Breast epithelium (tissue), 4 donors: Measurements from ENCODE around the gene CMPK2. TPM values are rescaled to one million over a fixed set of nuclear protein-coding genes. Genes with fewer than 3 reads are reported as not detected.

Source experiments
- DNase-seq, 2 donors: peaks; one replicate each; pipeline ENCODE4 v3.0.0-alpha.2; 2019; ENCODE audit warnings: low spot score in 2 of 2
- H3K27ac ChIP-seq, 2 donors: fragments of 200-600 bp; sonication (generic) in 1 of 2; one replicate each; pipeline ENCODE4 v1.5.1; 2016 to 2019; ENCODE audit warnings: mild to moderate bottlenecking in 1 of 2
- H3K27me3 ChIP-seq, 2 donors: fragments of 200-600 bp; sonication (generic) in 1 of 2; one replicate each; pipeline versions ENCODE4 v1.5.1 to v1.6.0; 2017 to 2019; ENCODE audit warnings: control low read depth in 1 of 2, mild to moderate bottlenecking in 1 of 2
- H3K36me3 ChIP-seq: fragments of 200-600 bp; one replicate; pipeline ENCODE4 v1.5.1; 2019
- H3K4me1 ChIP-seq, 2 donors: fragments of 200-600 bp; sonication (generic); one replicate each; pipeline ENCODE4 v1.5.1; 2016 to 2019; ENCODE audit warnings: control low read depth in 1 of 2
- H3K4me3 ChIP-seq, 3 donors: fragments of 200-600 bp; sonication (generic); 1 replicate in 2 of 3; 2 replicates in 1 of 3; pipeline ENCODE4 v1.5.1; 2016 to 2019; ENCODE audit warnings: mild to moderate bottlenecking in 3 of 3, moderate library complexity in 2 of 3
- H3K9me3 ChIP-seq, 2 donors: fragments of 200-600 bp; sonication (generic) in 1 of 2; one replicate each; pipeline ENCODE4 v1.5.1; 2016 to 2019; ENCODE audit warnings: control low read depth in 1 of 2
- CTCF ChIP-seq, 3 donors: fragments of 450-650 bp; IDR thresholded peaks; one replicate each; pipeline ENCODE4 v1.5.1; 2016 to 2017; ENCODE audit warnings: antibody characterized with exemption in 3 of 3, mild to moderate bottlenecking in 3 of 3, moderate library complexity in 3 of 3
- POLR2A ChIP-seq: fragments of 450-650 bp; IDR thresholded peaks from one replicate; pipeline ENCODE4 v1.6.1; 2016; ENCODE audit warnings: antibody characterized with exemption, mild to moderate bottlenecking, moderate library complexity
- POLR2AphosphoS5 ChIP-seq, 3 donors: sonication (generic); formaldehyde crosslinking; IDR thresholded peaks; one replicate each; pipeline ENCODE4 v1.6.1; 2017; ENCODE audit warnings: antibody characterized with exemption in 3 of 3
- intact Hi-C: fragments of 100-400 bp; cut with DNase I; formaldehyde crosslinking; loops from one replicate; pipeline ENCODE4 v1.15.1; 2023; ENCODE audit warnings: low total_unique reads
- total RNA-seq, 3 donors: library from RNA; depleted of rRNA; stranded (reverse); fragments of >200 nt; gene quantifications; one replicate each; pipeline ENCODE4 v1.1.0, GENCODE V29; 2016

Gene CMPK2
- total RNA-seq, 3 donors from 2014 or later = 3.3 to 4.2 (median 4.0) TPM

GRCh38 chr2:6872394-6872793 is 6.7 kb upstream of the CMPK2 start:
- intact Hi-C loops = no loop called here
- no peak overlapping the region for H3K27ac ChIP-seq
- H3K4me3 ChIP-seq = no peak overlapping the region
- no peaks in the 10 kb centered on the region for H3K27me3 ChIP-seq
- no peaks in the 10 kb centered on the region for H3K4me1 ChIP-seq
- no peaks in the 10 kb centered on the region for H3K36me3 ChIP-seq
- no peak for DNase-seq
- TF ChIP-seq POLR2AphosphoS5 (IDR thresholded peaks at IDR 0.05) (no peak), POLR2A (no peak), CTCF (IDR thresholded peaks at IDR 0.05) (no peak)
- H3K9me3 ChIP-seq = no peaks in the 10 kb centered on the region

DNA sequence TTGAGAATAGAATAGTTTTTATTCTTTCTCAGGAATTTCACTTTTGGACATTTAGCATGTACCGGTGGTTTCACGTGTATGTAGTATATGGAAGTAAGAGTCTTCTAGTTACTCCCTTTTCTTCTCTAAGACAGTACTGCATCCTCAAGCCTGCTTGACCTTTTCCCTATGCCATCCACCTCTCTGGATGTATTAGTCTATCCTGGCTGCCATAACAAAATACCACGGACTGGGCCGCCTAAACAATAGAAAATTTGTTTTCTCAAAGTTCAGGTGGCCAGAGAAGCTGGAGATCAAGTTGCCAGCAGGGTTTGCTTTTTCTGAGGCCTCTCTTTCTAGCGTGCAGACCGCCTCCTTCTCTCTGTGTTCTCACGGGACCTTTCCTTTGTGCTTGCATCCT is 1.3 kb upstream of the CMPK2 start:
- intact Hi-C loops = no loop called here
- Histone ChIP-seq H3K27ac (no peak overlapping the region), H3K9me3 (no peaks in the 10 kb centered on the region), H3K36me3 (no peaks in the 10 kb centered on the region), H3K4me1 (no peaks in the 10 kb centered on the region), H3K4me3 (no peak overlapping the region), H3K27me3 (no peaks in the 10 kb centered on the region)
- DNase-seq = no peak
- no peak for TF ChIP-seq CTCF (IDR thresholded peaks at IDR 0.05)
- TF ChIP-seq POLR2AphosphoS5 (IDR thresholded peaks at IDR 0.05) = no peak
- TF ChIP-seq POLR2A = no peak

DNA sequence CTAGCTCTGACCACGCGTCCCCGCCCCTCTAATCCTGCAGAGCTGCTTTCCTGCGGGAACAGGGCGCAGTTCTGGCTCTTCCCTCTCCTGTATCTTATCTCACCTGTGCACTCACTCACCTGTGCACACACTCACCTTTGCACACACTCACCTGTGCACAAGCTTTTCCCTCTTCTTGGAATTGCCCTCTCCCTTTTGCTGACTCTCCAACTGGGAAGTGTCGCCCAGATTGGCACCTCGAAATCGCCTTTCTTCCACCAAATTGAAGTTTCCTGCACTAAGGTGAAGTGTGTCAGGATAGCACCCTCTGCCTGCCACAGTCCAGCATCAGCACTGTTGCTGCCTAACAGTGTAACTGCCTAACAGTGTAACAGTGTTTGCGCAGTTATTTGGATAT is 566 bp upstream of the CMPK2 start:
- H3K27ac ChIP-seq = peak overlapping the region; percentile 58 to 68
- H3K36me3 ChIP-seq = no peaks in the 10 kb centered on the region
- no peaks in the 10 kb centered on the region for H3K4me1 ChIP-seq
- H3K4me3 ChIP-seq = peak overlapping the region; percentile 71 to 93 (median 84)
- no peak for DNase-seq
- no peaks in the 10 kb centered on the region for H3K27me3 ChIP-seq
- TF ChIP-seq CTCF (IDR thresholded peaks at IDR 0.05) (no peak), POLR2AphosphoS5 (IDR thresholded peaks at IDR 0.05) (no peak), POLR2A (no peak)
- H3K9me3 ChIP-seq = no peaks in the 10 kb centered on the region
- intact Hi-C loops = no loop called here

GRCh38 chr2:6864923-6865345 is 773 bp downstream of the CMPK2 start:
- peak overlapping the region; percentile 71 to 93 (median 84) for H3K4me3 ChIP-seq
- H3K9me3 ChIP-seq = no peaks in the 10 kb centered on the region
- peak overlapping the region; percentile 58 to 68 for H3K27ac ChIP-seq
- DNase-seq = no peak
- intact Hi-C loops = no loop called here
- H3K27me3 ChIP-seq = no peaks in the 10 kb centered on the region
- no peak for TF ChIP-seq POLR2A
- no peak for TF ChIP-seq CTCF (IDR thresholded peaks at IDR 0.05)
- TF ChIP-seq POLR2AphosphoS5 (IDR thresholded peaks at IDR 0.05) = no peak
- no peaks in the 10 kb centered on the region for H3K36me3 ChIP-seq
- no peaks in the 10 kb centered on the region for H3K4me1 ChIP-seq

GRCh38 chr2:6864231-6864754 is 1.4 kb downstream of the CMPK2 start:
- H3K27ac ChIP-seq = no peak overlapping the region
- no peaks in the 10 kb centered on the region for H3K27me3 ChIP-seq
- TF ChIP-seq POLR2AphosphoS5 (IDR thresholded peaks at IDR 0.05) = no peak
- no peak for TF ChIP-seq CTCF (IDR thresholded peaks at IDR 0.05)
- no peak for TF ChIP-seq POLR2A
- H3K36me3 ChIP-seq = no peaks in the 10 kb centered on the region
- H3K4me3 ChIP-seq = no peak overlapping the region
- intact Hi-C loops = no loop called here
- DNase-seq = no peak
- H3K4me1 ChIP-seq = no peaks in the 10 kb centered on the region
- H3K9me3 ChIP-seq = peaks cover 0 to 6% of the 10 kb centered on the region in 2 donors
